ENCODE data around the gene GRID1. TPM values are rescaled to one million over a fixed set of nuclear protein-coding genes. Genes with fewer than 3 reads are reported as not detected.

Gene GRID1
- total RNA-seq, 1 experiment from 2014 or later, result 0.37 TPM

DNA sequence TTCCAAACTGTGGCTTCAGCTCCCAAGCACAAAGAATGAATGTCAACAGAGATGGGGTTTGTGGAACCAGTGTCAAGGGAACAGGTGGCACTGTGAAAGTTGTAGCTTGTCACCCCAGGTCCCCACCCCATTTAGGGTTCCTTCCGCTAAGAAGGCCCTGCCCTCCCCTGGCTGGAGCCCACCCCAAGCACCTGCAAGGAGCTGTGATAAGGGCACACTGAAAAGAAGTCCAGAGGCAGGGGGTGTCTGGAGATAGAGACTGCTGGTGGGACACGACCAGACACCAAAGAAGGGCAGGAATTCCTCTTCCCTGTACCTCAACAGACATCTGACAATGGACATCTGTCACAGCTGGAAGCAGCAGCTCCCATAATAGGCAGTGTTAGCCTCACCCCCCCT is 4.5 kb downstream of the GRID1 start (continued):
- TF ChIP-seq ZBTB21 (CRISPR knock-in tag; IDR thresholded peaks at IDR 0.05; ENCODE audit: borderline replicate concordance), result no peak

DNA sequence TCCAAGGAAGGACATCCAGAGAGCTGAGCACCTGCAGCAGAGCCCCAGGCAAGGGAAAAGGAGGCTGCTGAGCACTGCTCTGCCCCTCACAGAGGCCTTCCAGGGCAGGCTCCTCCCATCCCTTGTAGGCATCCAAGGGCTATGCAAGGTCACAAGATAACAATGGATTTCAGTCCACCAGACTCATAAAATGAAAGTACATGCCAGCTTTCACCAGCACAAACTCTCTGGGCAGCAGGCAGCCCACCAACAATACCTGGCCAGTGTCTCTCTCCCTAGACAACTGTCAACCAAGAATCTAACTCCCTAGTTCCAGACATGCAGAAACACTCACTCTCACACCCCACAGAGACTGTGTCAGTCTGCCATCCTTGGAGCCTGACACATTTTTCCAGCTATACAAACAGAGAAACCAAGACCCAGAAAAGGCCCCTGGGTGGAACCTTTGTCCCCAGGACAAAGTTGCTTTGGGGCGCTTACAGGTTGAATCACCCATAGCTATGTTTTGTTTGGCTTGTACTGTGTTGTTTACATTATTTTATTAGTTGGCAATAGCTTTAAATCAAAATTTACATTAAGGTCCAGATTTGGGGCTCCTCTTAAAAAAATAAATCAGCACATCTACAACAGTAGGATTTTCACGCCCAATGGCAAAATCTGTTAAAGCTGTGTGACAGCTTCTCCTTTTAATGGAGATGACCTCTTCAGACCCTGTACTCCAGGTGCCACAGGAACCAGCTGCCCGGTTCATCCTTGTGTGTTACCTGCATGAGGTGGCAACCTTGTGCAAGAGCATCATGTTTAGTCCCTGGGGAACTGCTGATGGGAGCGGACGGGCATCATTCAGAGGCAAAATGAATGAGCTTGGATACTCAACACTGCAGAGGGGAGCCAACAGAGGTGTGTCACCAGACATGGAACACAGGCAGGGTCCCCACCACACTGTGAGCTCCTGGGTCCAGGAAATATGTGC is 5.2 kb downstream of the GRID1 start:
- POLR2A ChIA-PET, result interaction anchor here (1.5 kb wide), 1 partner anchor 28 kb away, joined by 5 read pairs; no protein-coding TSS in a partner anchor
- H3K27me3 Mint-ChIP-seq (ENCODE audit: low read depth), result peaks cover 60% of the 10 kb centered on the region

More for the DNA sequence above, 5.2 kb downstream of the GRID1 start:
- ATAC-seq, result no peak
- Mint-ChIP-seq H3K4me1 (peaks cover 18% of the 10 kb centered on the region), H3K9me3 (no peaks in the 10 kb centered on the region), H3K36me3 (no peaks in the 10 kb centered on the region), H3K27ac (no peak overlapping the region), H3K4me3 (no peak overlapping the region)
- CTCF ChIA-PET, result interaction anchor here (0.5 to 7.9 kb wide), 12 partner anchors 10 to 210 kb away, joined by 3 to 98 read pairs (median 6); no protein-coding TSS in a partner anchor
- peak; percentile 6 for DNase-seq (ENCODE audit: low spot score)
- TF ChIP-seq GRHL2 (CRISPR knock-in tag; IDR thresholded peaks at IDR 0.05; ENCODE audit: insufficient replicate concordance, severe bottlenecking) (no peak), NFE2L1 (CRISPR knock-in tag; IDR thresholded peaks at IDR 0.05) (no peak), JUN (CRISPR knock-in tag; IDR thresholded peaks at IDR 0.05) (no peak), FOXK1 (CRISPR knock-in tag; IDR thresholded peaks at IDR 0.05) (no peak), CREM (CRISPR knock-in tag; IDR thresholded peaks at IDR 0.05) (no peak), FOXP1 (CRISPR knock-in tag; IDR thresholded peaks at IDR 0.05; ENCODE audit: borderline replicate concordance) (no peak), ZNF317 (CRISPR knock-in tag; IDR thresholded peaks at IDR 0.05; ENCODE audit: borderline replicate concordance, low read depth) (no peak), ZNF671 (CRISPR knock-in tag; IDR thresholded peaks at IDR 0.05) (no peak)
- TF ChIP-seq, protein P1, sequence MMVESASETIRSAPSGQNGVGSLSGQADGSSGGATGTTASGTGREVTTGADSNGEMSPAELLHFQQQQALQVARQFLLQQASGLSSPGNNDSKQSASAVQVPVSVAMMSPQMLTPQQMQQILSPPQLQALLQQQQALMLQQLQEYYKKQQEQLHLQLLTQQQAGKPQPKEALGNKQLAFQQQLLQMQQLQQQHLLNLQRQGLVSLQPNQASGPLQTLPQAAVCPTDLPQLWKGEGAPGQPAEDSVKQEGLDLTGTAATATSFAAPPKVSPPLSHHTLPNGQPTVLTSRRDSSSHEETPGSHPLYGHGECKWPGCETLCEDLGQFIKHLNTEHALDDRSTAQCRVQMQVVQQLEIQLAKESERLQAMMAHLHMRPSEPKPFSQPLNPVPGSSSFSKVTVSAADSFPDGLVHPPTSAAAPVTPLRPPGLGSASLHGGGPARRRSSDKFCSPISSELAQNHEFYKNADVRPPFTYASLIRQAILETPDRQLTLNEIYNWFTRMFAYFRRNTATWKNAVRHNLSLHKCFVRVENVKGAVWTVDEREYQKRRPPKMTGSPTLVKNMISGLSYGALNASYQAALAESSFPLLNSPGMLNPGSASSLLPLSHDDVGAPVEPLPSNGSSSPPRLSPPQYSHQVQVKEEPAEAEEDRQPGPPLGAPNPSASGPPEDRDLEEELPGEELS (CRISPR knock-in tag; IDR thresholded peaks at IDR 0.05), result no peak
- TF ChIP-seq, protein P2, sequence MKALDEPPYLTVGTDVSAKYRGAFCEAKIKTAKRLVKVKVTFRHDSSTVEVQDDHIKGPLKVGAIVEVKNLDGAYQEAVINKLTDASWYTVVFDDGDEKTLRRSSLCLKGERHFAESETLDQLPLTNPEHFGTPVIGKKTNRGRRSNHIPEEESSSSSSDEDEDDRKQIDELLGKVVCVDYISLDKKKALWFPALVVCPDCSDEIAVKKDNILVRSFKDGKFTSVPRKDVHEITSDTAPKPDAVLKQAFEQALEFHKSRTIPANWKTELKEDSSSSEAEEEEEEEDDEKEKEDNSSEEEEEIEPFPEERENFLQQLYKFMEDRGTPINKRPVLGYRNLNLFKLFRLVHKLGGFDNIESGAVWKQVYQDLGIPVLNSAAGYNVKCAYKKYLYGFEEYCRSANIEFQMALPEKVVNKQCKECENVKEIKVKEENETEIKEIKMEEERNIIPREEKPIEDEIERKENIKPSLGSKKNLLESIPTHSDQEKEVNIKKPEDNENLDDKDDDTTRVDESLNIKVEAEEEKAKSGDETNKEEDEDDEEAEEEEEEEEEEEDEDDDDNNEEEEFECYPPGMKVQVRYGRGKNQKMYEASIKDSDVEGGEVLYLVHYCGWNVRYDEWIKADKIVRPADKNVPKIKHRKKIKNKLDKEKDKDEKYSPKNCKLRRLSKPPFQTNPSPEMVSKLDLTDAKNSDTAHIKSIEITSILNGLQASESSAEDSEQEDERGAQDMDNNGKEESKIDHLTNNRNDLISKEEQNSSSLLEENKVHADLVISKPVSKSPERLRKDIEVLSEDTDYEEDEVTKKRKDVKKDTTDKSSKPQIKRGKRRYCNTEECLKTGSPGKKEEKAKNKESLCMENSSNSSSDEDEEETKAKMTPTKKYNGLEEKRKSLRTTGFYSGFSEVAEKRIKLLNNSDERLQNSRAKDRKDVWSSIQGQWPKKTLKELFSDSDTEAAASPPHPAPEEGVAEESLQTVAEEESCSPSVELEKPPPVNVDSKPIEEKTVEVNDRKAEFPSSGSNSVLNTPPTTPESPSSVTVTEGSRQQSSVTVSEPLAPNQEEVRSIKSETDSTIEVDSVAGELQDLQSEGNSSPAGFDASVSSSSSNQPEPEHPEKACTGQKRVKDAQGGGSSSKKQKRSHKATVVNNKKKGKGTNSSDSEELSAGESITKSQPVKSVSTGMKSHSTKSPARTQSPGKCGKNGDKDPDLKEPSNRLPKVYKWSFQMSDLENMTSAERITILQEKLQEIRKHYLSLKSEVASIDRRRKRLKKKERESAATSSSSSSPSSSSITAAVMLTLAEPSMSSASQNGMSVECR (CRISPR knock-in tag; IDR thresholded peaks at IDR 0.05; ENCODE audit: borderline replicate concordance), result no peak
- TF ChIP-seq, protein P3, sequence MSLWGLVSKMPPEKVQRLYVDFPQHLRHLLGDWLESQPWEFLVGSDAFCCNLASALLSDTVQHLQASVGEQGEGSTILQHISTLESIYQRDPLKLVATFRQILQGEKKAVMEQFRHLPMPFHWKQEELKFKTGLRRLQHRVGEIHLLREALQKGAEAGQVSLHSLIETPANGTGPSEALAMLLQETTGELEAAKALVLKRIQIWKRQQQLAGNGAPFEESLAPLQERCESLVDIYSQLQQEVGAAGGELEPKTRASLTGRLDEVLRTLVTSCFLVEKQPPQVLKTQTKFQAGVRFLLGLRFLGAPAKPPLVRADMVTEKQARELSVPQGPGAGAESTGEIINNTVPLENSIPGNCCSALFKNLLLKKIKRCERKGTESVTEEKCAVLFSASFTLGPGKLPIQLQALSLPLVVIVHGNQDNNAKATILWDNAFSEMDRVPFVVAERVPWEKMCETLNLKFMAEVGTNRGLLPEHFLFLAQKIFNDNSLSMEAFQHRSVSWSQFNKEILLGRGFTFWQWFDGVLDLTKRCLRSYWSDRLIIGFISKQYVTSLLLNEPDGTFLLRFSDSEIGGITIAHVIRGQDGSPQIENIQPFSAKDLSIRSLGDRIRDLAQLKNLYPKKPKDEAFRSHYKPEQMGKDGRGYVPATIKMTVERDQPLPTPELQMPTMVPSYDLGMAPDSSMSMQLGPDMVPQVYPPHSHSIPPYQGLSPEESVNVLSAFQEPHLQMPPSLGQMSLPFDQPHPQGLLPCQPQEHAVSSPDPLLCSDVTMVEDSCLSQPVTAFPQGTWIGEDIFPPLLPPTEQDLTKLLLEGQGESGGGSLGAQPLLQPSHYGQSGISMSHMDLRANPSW (CRISPR knock-in tag; conservative IDR thresholded peaks at IDR 0.05; ENCODE audit: low read depth), result no peak
- TF ChIP-seq, protein P4, sequence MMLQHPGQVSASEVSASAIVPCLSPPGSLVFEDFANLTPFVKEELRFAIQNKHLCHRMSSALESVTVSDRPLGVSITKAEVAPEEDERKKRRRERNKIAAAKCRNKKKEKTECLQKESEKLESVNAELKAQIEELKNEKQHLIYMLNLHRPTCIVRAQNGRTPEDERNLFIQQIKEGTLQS (CRISPR knock-in tag; conservative IDR thresholded peaks at IDR 0.05), result no peak
- TF ChIP-seq, protein P5, sequence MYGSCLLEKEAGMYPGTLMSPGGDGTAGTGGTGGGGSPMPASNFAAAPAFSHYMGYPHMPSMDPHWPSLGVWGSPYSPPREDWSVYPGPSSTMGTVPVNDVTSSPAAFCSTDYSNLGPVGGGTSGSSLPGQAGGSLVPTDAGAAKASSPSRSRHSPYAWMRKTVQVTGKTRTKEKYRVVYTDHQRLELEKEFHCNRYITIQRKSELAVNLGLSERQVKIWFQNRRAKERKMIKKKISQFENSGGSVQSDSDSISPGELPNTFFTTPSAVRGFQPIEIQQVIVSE (CRISPR knock-in tag; IDR thresholded peaks at IDR 0.05; ENCODE audit: borderline replicate concordance), result no peak
- TF ChIP-seq, protein P6, sequence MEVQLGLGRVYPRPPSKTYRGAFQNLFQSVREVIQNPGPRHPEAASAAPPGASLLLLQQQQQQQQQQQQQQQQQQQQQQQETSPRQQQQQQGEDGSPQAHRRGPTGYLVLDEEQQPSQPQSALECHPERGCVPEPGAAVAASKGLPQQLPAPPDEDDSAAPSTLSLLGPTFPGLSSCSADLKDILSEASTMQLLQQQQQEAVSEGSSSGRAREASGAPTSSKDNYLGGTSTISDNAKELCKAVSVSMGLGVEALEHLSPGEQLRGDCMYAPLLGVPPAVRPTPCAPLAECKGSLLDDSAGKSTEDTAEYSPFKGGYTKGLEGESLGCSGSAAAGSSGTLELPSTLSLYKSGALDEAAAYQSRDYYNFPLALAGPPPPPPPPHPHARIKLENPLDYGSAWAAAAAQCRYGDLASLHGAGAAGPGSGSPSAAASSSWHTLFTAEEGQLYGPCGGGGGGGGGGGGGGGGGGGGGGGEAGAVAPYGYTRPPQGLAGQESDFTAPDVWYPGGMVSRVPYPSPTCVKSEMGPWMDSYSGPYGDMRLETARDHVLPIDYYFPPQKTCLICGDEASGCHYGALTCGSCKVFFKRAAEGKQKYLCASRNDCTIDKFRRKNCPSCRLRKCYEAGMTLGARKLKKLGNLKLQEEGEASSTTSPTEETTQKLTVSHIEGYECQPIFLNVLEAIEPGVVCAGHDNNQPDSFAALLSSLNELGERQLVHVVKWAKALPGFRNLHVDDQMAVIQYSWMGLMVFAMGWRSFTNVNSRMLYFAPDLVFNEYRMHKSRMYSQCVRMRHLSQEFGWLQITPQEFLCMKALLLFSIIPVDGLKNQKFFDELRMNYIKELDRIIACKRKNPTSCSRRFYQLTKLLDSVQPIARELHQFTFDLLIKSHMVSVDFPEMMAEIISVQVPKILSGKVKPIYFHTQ (CRISPR knock-in tag; IDR thresholded peaks at IDR 0.05), result no peak

All from WTC11 (cell line).